AG04449 (cell line): Measurements from ENCODE around the gene IER5.

Experiments
- CTCF ChIA-PET: fragments of 350-600 bp; formaldehyde crosslinking; extraction: SDS; loops from one replicate; lab custom pipeline; 2021; ENCODE audit warnings: antibody characterized with exemption; lab: Yijun Ruan, JAX
- POLR2A ChIA-PET: fragments of 400-600, 350-600 bp; formaldehyde crosslinking; extraction: SDS; loops from one replicate; lab custom pipeline; 2020; ENCODE audit warnings: antibody characterized with exemption, inconsistent platforms; lab: Yijun Ruan, JAX
- DNase-seq: peaks from one replicate; pipeline ENCODE4 v3.0.0-alpha.2; 2010; ENCODE audit warnings: low read depth, low spot score
- H3K4me3 ChIP-seq: 2 replicates; pipeline ENCODE4 v1.5.1; 2011; ENCODE audit warnings: low read depth, mild to moderate bottlenecking, control low read depth, low read length
- CTCF ChIP-seq: IDR thresholded peaks from one replicate; pipeline ENCODE4 v1.5.1; 2011; ENCODE audit warnings: mild to moderate bottlenecking, moderate library complexity, low read length, control low read depth, inconsistent platforms; ENCODE audit not compliant: insufficient read depth; ENCODE audit errors: missing control alignments

Gene IER5

GRCh38 chr1:181075766-181076350 lies 12.6 kb upstream of the IER5 start:
- no peak for TF ChIP-seq CTCF
- H3K4me3 ChIP-seq, result no peak overlapping the region
- CTCF ChIA-PET, result interaction anchor here (1.7 to 2.1 kb wide), 3 partner anchors 10 to 66 kb away, joined by 5 to 8 read pairs (median 5); no protein-coding TSS in a partner anchor
- POLR2A ChIA-PET, result interaction anchor here (0.6 kb wide), 1 partner anchor 13 kb away, joined by 3 read pairs; no protein-coding TSS in a partner anchor
- DNase-seq, result no peak

DNA sequence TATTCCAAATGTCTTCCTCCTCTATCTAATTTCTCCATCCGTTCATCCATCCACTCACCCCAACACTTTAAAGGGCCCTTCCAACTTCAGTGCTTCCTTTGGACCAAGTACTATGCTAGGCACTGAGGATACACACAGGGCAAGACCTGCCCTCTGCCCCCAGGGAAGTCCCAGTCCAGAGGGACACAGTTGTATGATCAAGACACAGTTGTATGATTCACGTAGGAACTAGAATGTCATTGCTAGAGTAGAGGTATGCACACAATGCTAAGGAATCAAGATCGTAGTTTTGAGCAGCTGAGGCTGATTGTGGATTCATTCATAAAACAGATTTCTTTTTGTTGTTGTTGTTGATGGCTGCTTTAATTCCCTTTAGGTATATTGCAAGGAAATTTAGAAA lies 11.6 kb upstream of the IER5 start:
- no peak overlapping the region for H3K4me3 ChIP-seq
- TF ChIP-seq CTCF, result no peak
- POLR2A ChIA-PET, result no interaction called here
- CTCF ChIA-PET, result interaction anchor here (1.6 to 1.7 kb wide), 3 partner anchors 9 to 65 kb away, joined by 5 to 7 read pairs (median 5); no protein-coding TSS in a partner anchor
- no peak for DNase-seq

DNA sequence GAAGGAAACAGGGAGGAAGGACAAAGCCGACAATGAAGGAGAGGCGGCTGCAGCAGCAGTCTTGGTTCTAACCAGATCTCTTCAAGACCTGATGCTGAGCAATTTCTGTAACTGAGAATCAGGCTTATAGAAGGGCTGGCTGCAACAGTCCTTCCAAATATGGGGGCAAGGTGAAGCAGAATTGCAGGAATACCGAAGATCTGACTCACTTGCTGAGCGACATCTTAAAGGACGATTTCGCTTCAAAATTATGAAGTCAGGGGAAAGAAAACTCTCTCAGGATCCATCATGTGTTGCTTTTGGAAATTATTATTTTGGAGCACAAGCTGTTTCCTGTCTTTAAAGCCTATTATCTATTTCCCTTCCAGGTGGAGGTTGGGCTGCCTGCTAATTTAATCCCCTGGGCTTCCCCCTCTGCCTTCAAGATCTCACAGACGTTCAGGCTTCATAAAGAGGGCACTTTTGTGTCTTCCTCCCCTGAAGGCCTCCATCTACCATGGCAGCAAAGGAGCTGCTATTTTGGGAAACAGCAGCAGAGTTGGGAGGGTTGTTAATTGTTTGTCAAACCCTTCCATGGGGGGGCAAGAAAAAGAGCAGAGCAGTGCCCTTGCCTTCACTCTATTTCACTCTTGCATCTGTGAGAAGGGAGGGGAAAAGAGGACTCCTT lies 10.8 kb upstream of the IER5 start:
- no peak overlapping the region for H3K4me3 ChIP-seq
- TF ChIP-seq CTCF, result no peak
- CTCF ChIA-PET, result interaction anchor here (1.6 to 2.3 kb wide), 4 partner anchors 9 to 65 kb away, joined by 5 to 14 read pairs (median 6); no protein-coding TSS in a partner anchor
- POLR2A ChIA-PET, result interaction anchor here (1.5 to 2.9 kb wide), 2 partner anchors 12 to 19 kb away, joined by 7 to 23 read pairs; partner anchors contain the start of gene IER5
- DNase-seq, result no peak

DNA sequence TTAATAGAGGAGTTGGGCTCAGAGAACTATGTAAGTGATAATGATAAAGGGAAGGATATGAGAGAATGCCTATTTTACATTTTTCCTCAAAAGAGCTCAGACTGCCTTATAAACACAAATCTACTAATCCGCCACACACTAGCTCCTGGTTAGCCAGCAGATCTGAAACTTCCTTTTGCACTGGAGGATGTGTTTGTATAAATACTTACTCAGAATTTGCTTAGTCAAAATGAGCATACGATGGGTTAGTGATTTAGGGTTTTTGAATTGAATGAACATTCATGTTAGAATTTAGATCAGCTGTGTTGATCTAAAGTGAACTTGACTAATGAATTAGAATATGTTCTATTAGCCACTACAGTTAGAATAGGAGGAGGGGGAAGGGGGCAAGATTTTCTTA lies 9.1 kb upstream of the IER5 start:
- POLR2A ChIA-PET, result interaction anchor here (0.6 to 2.9 kb wide), 3 partner anchors 10 to 63 kb away, joined by 3 to 23 read pairs (median 6); partner anchors contain the start of gene IER5
- no peak for DNase-seq
- CTCF ChIA-PET, result interaction anchor here (0.7 to 2.3 kb wide), 6 partner anchors 19 to 198 kb away, joined by 3 to 14 read pairs (median 4); no protein-coding TSS in a partner anchor
- no peak overlapping the region for H3K4me3 ChIP-seq
- no peak for TF ChIP-seq CTCF

- no peak overlapping the region for H3K4me3 ChIP-seq
- no peak for DNase-seq
- ChIA-PET POLR2A (interaction anchor here (0.6 to 2.9 kb wide), 3 partner anchors 10 to 63 kb away, joined by 3 to 23 read pairs (median 6); partner anchors contain the start of gene IER5), CTCF (interaction anchor here (0.7 to 2.3 kb wide), 6 partner anchors 18 to 198 kb away, joined by 3 to 14 read pairs (median 4); no protein-coding TSS in a partner anchor)
- no peak for TF ChIP-seq CTCF
Observed at GRCh38 chr1:181079920-181080319, 8.6 kb upstream of the IER5 start.

DNA sequence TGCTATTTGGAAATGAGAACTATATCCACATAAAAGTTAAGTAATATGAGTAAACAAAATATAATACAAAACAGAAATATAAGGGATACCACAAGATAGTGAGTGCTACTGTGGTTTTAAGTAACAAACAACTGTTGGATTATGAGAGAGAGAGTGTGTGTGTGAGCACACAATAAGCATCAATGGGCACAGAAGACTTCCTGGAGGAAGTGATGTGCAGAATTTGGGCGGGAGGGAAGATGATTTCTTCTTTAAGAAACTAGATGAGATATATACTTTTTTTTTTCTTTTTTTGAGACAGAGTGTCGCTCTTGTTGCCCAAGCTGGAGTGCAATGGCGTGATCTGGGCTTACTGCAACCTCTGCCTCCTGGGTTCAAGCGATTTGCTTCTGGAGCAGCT lies 7.9 kb upstream of the IER5 start:
- ChIA-PET POLR2A (no interaction called here), CTCF (interaction anchor here (0.9 kb wide), 1 partner anchor 61 kb away, joined by 7 read pairs; no protein-coding TSS in a partner anchor)
- no peak for TF ChIP-seq CTCF
- no peak for DNase-seq
- no peak overlapping the region for H3K4me3 ChIP-seq
